ENCODE data around the gene DNAJB9. TPM values are rescaled to one million over a fixed set of nuclear protein-coding genes. Genes with fewer than 3 reads are reported as not detected.

The DNAJB9 gene
- total RNA-seq, 2 experiments from 2014 or later = 10.1 to 13.3 TPM

- H3K36me3 Mint-ChIP-seq (ENCODE audit: low read depth) = no peaks in the 10 kb centered on the region
- H3K27me3 Mint-ChIP-seq = peaks cover 9% of the 10 kb centered on the region
- H3K4me1 Mint-ChIP-seq = no peaks in the 10 kb centered on the region
- CTCF ChIA-PET = no interaction called here
- POLR2A ChIA-PET = no interaction called here
- H3K9me3 Mint-ChIP-seq = no peaks in the 10 kb centered on the region
- H3K27ac Mint-ChIP-seq = no peak overlapping the region
- no peak overlapping the region for H3K4me3 Mint-ChIP-seq
- DNase-seq = no peak
Measured at GRCh38 chr7:108598914-108599580, 29.4 kb downstream of the DNAJB9 start.

- peaks cover 6% of the 10 kb centered on the region for H3K4me1 Mint-ChIP-seq
Measured at GRCh38 chr7:108600399-108600798, 30.7 kb downstream of the DNAJB9 start.

GRCh38 chr7:108603656-108604306 lies 34.1 kb downstream of the DNAJB9 start:
- Mint-ChIP-seq H3K4me3 (no peak overlapping the region), H3K4me1 (peaks cover 11% of the 10 kb centered on the region), H3K9me3 (no peaks in the 10 kb centered on the region), H3K27me3 (peaks cover 5% of the 10 kb centered on the region), H3K27ac (no peak overlapping the region), H3K36me3 (ENCODE audit: low read depth) (no peaks in the 10 kb centered on the region)
- POLR2A ChIA-PET = no interaction called here
- no peak for DNase-seq
- CTCF ChIA-PET = interaction anchor here (0.7 kb wide), 1 partner anchor 16 kb away, joined by 3 read pairs; no protein-coding TSS in a partner anchor

More at GRCh38 chr7:108600399-108600798, 30.7 kb downstream of the DNAJB9 start:
- POLR2A ChIA-PET = no interaction called here
- no peak for DNase-seq
- H3K9me3 Mint-ChIP-seq = no peaks in the 10 kb centered on the region
- H3K27ac Mint-ChIP-seq = no peak overlapping the region
- CTCF ChIA-PET = no interaction called here
- H3K36me3 Mint-ChIP-seq (ENCODE audit: low read depth) = no peaks in the 10 kb centered on the region
- no peak overlapping the region for H3K4me3 Mint-ChIP-seq
- H3K27me3 Mint-ChIP-seq = peaks cover 9% of the 10 kb centered on the region

- H3K9me3 Mint-ChIP-seq = no peaks in the 10 kb centered on the region
- ChIA-PET CTCF (interaction anchor here (0.6 to 0.7 kb wide), 2 partner anchors 17 to 58 kb away, joined by 3 to 4 read pairs; no protein-coding TSS in a partner anchor), POLR2A (no interaction called here)
- H3K4me3 Mint-ChIP-seq = no peak overlapping the region
- H3K27me3 Mint-ChIP-seq = peaks cover 2% of the 10 kb centered on the region
- H3K4me1 Mint-ChIP-seq = peaks cover 11% of the 10 kb centered on the region
- no peaks in the 10 kb centered on the region for H3K36me3 Mint-ChIP-seq (ENCODE audit: low read depth)
- no peak overlapping the region for H3K27ac Mint-ChIP-seq
- no peak for DNase-seq
Measured at GRCh38 chr7:108604307-108605077, 34.8 kb downstream of the DNAJB9 start.

- ChIA-PET POLR2A (no interaction called here), CTCF (interaction anchor here (0.6 kb wide), 2 partner anchors 350 to 627 kb away, joined by 3 read pairs; no protein-coding TSS in a partner anchor)
- no peak overlapping the region for H3K27ac Mint-ChIP-seq
- no peak overlapping the region for H3K4me3 Mint-ChIP-seq
- no peaks in the 10 kb centered on the region for H3K27me3 Mint-ChIP-seq
- no peak for DNase-seq
- no peaks in the 10 kb centered on the region for H3K9me3 Mint-ChIP-seq
- peaks cover 11% of the 10 kb centered on the region for H3K4me1 Mint-ChIP-seq
- no peaks in the 10 kb centered on the region for H3K36me3 Mint-ChIP-seq (ENCODE audit: low read depth)
Measured at GRCh38 chr7:108605559-108606201, 36.0 kb downstream of the DNAJB9 start.

GRCh38 chr7:108609643-108610042 lies 40.0 kb downstream of the DNAJB9 start:
- ChIA-PET CTCF (no interaction called here), POLR2A (no interaction called here)
- DNase-seq = no peak
- Mint-ChIP-seq H3K27ac (no peak overlapping the region), H3K27me3 (no peaks in the 10 kb centered on the region), H3K36me3 (ENCODE audit: low read depth) (no peaks in the 10 kb centered on the region), H3K4me3 (no peak overlapping the region), H3K9me3 (no peaks in the 10 kb centered on the region), H3K4me1 (peaks cover 9% of the 10 kb centered on the region)

- Mint-ChIP-seq H3K9me3 (no peaks in the 10 kb centered on the region), H3K4me3 (no peak overlapping the region), H3K27ac (no peak overlapping the region), H3K4me1 (no peaks in the 10 kb centered on the region), H3K36me3 (ENCODE audit: low read depth) (no peaks in the 10 kb centered on the region), H3K27me3 (no peaks in the 10 kb centered on the region)
- POLR2A ChIA-PET = no interaction called here
- DNase-seq = no peak
- CTCF ChIA-PET = no interaction called here
Measured at GRCh38 chr7:108611268-108611667, 41.6 kb downstream of the DNAJB9 start.

- Mint-ChIP-seq H3K27ac (no peak overlapping the region), H3K4me3 (no peak overlapping the region), H3K36me3 (ENCODE audit: low read depth) (no peaks in the 10 kb centered on the region), H3K4me1 (no peaks in the 10 kb centered on the region), H3K27me3 (peaks cover 2% of the 10 kb centered on the region), H3K9me3 (no peaks in the 10 kb centered on the region)
- no peak for DNase-seq
- ChIA-PET CTCF (no interaction called here), POLR2A (no interaction called here)
Measured at GRCh38 chr7:108613147-108613948, 43.7 kb downstream of the DNAJB9 start.

GRCh38 chr7:108613949-108614381 lies 44.3 kb downstream of the DNAJB9 start:
- Mint-ChIP-seq H3K4me3 (no peak overlapping the region), H3K27ac (no peak overlapping the region), H3K36me3 (ENCODE audit: low read depth) (no peaks in the 10 kb centered on the region), H3K4me1 (no peaks in the 10 kb centered on the region), H3K27me3 (peaks cover 2% of the 10 kb centered on the region), H3K9me3 (no peaks in the 10 kb centered on the region)
- no peak for DNase-seq
- ChIA-PET CTCF (no interaction called here), POLR2A (no interaction called here)

- peaks cover 2% of the 10 kb centered on the region for H3K27me3 Mint-ChIP-seq
- no peaks in the 10 kb centered on the region for H3K9me3 Mint-ChIP-seq
- no peak overlapping the region for H3K27ac Mint-ChIP-seq
- ChIA-PET CTCF (no interaction called here), POLR2A (no interaction called here)
- no peak overlapping the region for H3K4me3 Mint-ChIP-seq
- no peaks in the 10 kb centered on the region for H3K4me1 Mint-ChIP-seq
- H3K36me3 Mint-ChIP-seq (ENCODE audit: low read depth) = no peaks in the 10 kb centered on the region
- DNase-seq = no peak
Measured at GRCh38 chr7:108614896-108615295, 45.2 kb downstream of the DNAJB9 start.

GRCh38 chr7:108618056-108618455 lies 48.4 kb downstream of the DNAJB9 start:
- Mint-ChIP-seq H3K4me3 (no peak overlapping the region), H3K27me3 (peaks cover 2% of the 10 kb centered on the region), H3K36me3 (ENCODE audit: low read depth) (no peaks in the 10 kb centered on the region), H3K9me3 (no peaks in the 10 kb centered on the region), H3K27ac (no peak overlapping the region), H3K4me1 (no peaks in the 10 kb centered on the region)
- CTCF ChIA-PET = no interaction called here
- DNase-seq = no peak
- POLR2A ChIA-PET = no interaction called here

GRCh38 chr7:108623220-108623619 lies 53.5 kb downstream of the DNAJB9 start:
- no peak overlapping the region for H3K27ac Mint-ChIP-seq
- no peak overlapping the region for H3K4me3 Mint-ChIP-seq
- POLR2A ChIA-PET = no interaction called here
- DNase-seq = no peak
- H3K36me3 Mint-ChIP-seq (ENCODE audit: low read depth) = no peaks in the 10 kb centered on the region
- no peaks in the 10 kb centered on the region for H3K9me3 Mint-ChIP-seq
- peaks cover 4% of the 10 kb centered on the region for H3K27me3 Mint-ChIP-seq
- H3K4me1 Mint-ChIP-seq = no peaks in the 10 kb centered on the region
- CTCF ChIA-PET = no interaction called here

Data from activated CD4-positive, alpha-beta T cell treated with anti-CD3 and anti-CD28 coated beads, Interleukin-2, amount 10 ng/mL, durations not matched to agents 7 days and 5 days (primary cell).